Ramos (cell line): Measurements from ENCODE around the gene DTNA.
"Not testable (repeated sequence)": the region's sequence is repeated elsewhere in the genome, so short reads cannot be mapped to it uniquely, and the experiment has no call there.

Experiments
- in situ Hi-C: fragments of 300-500 bp; cut with MboI; formaldehyde crosslinking; loops from one replicate; pipeline ENCODE4 v1.14.3; 2022; ENCODE audit warnings: low sequenced_read_pairs; ENCODE audit not compliant: unreplicated experiment

Gene DTNA

GRCh38 chr18:34709750-34710441, at the start of gene DTNA:
Gene DTNA, plus strand, starts transcription at chr18:34710298. Its CDS starts 45,679 bp downstream, at chr18:34755977.
- in situ Hi-C loops, result no loop called here

- in situ Hi-C loops, result no loop called here
These were observed 49.5 kb upstream of the DTNA start for GRCh38 chr18:34660572-34660971.

GRCh38 chr18:34661464-34662087, 48.5 kb upstream of the DTNA start:
- in situ Hi-C loops, result no loop called here

- in situ Hi-C loops, result loop anchor here (25.0 kb wide), 1 partner anchor 110 kb away; no protein-coding TSS in a partner anchor
These were observed 33.1 kb upstream of the DTNA start for GRCh38 chr18:34676816-34677574.

- in situ Hi-C loops, result loop anchor here (25.0 kb wide), 1 partner anchor 98 kb away; no protein-coding TSS in a partner anchor
These were observed 20.3 kb upstream of the DTNA start for GRCh38 chr18:34689750-34690149.

GRCh38 chr18:34691614-34692013, 18.5 kb upstream of the DTNA start:
- in situ Hi-C loops, result loop anchor here (25.0 kb wide), 1 partner anchor 96 kb away; no protein-coding TSS in a partner anchor

- in situ Hi-C loops, result loop anchor here (25.0 kb wide), 1 partner anchor 93 kb away; no protein-coding TSS in a partner anchor
These were observed 15.4 kb upstream of the DTNA start for GRCh38 chr18:34694591-34695165.

- in situ Hi-C loops, result loop anchor here (25.0 kb wide), 1 partner anchor 92 kb away; no protein-coding TSS in a partner anchor
These were observed 14.8 kb upstream of the DTNA start for GRCh38 chr18:34695310-34695709.

GRCh38 chr18:34696671-34697070, 13.4 kb upstream of the DTNA start:
- in situ Hi-C loops, result loop anchor here (25.0 kb wide), 1 partner anchor 91 kb away; no protein-coding TSS in a partner anchor

- in situ Hi-C loops, result loop anchor here (25.0 kb wide), 1 partner anchor 90 kb away; no protein-coding TSS in a partner anchor
These were observed 12.9 kb upstream of the DTNA start for GRCh38 chr18:34697233-34697632.

GRCh38 chr18:34697891-34698290, 12.2 kb upstream of the DTNA start:
- in situ Hi-C loops, result loop anchor here (25.0 kb wide), 1 partner anchor 89 kb away; no protein-coding TSS in a partner anchor

GRCh38 chr18:34701911-34702310, 8.2 kb upstream of the DTNA start:
- in situ Hi-C loops, result no loop called here

GRCh38 chr18:34702814-34703213, 7.3 kb upstream of the DTNA start:
- in situ Hi-C loops, result no loop called here

- in situ Hi-C loops, result no loop called here
These were observed 6.0 kb upstream of the DTNA start for GRCh38 chr18:34704074-34704473.

GRCh38 chr18:34704823-34705222, 5.3 kb upstream of the DTNA start:
- in situ Hi-C loops, result no loop called here

- in situ Hi-C loops, result no loop called here
These were observed 2.4 kb upstream of the DTNA start for GRCh38 chr18:34707670-34708069.

GRCh38 chr18:34709104-34709503, 994 bp upstream of the DTNA start:
- in situ Hi-C loops, result no loop called here

GRCh38 chr18:34710458-34710914, 388 bp downstream of the DTNA start:
- in situ Hi-C loops, result no loop called here

- in situ Hi-C loops, result no loop called here
These were observed 836 bp downstream of the DTNA start for GRCh38 chr18:34710934-34711333.

- in situ Hi-C loops, result not testable (repeated sequence)
These were observed 6.0 kb downstream of the DTNA start for GRCh38 chr18:34716111-34716510.
